ENCODE measurements around the gene ENO4.

ENO4 gene

GRCh38 chr10:116868198-116868676 is 18.9 kb downstream of the ENO4 start:
- DNase-seq (ENCODE audit: low read depth, low spot score), result no peak

- no peak for DNase-seq (ENCODE audit: low read depth, low spot score)
Observed at GRCh38 chr10:116868722-116869121, 19.4 kb downstream of the ENO4 start.

GRCh38 chr10:116870949-116871348 is 21.6 kb downstream of the ENO4 start:
- DNase-seq (ENCODE audit: low read depth, low spot score), result no peak

GRCh38 chr10:116873134-116873533 is 23.8 kb downstream of the ENO4 start:
- DNase-seq (ENCODE audit: low read depth, low spot score), result no peak

- no peak for DNase-seq (ENCODE audit: low read depth, low spot score)
Observed at GRCh38 chr10:116875897-116876296, 26.6 kb downstream of the ENO4 start.

- DNase-seq (ENCODE audit: low read depth, low spot score), result no peak
Observed at GRCh38 chr10:116877391-116877790, 28.1 kb downstream of the ENO4 start.

- no peak for DNase-seq (ENCODE audit: low read depth, low spot score)
Observed at GRCh38 chr10:116878123-116878522, 28.8 kb downstream of the ENO4 start.

- DNase-seq (ENCODE audit: low read depth, low spot score), result no peak
Observed at GRCh38 chr10:116879817-116880216, 30.5 kb downstream of the ENO4 start.

GRCh38 chr10:116880716-116881482 is 31.6 kb downstream of the ENO4 start:
- no peak for DNase-seq (ENCODE audit: low read depth, low spot score)

GRCh38 chr10:116882639-116883038 is 33.3 kb downstream of the ENO4 start:
- no peak for DNase-seq (ENCODE audit: low read depth, low spot score)

- no peak for DNase-seq (ENCODE audit: low read depth, low spot score)
Observed at GRCh38 chr10:116886772-116887171, 37.5 kb downstream of the ENO4 start.

- DNase-seq (ENCODE audit: low read depth, low spot score), result peak; percentile 74
Observed at GRCh38 chr10:116888380-116889055, 39.2 kb downstream of the ENO4 start.

- DNase-seq (ENCODE audit: low read depth, low spot score), result no peak
Observed at GRCh38 chr10:116889066-116889465, 39.8 kb downstream of the ENO4 start.

GRCh38 chr10:116891208-116891607 is 41.9 kb downstream of the ENO4 start:
- DNase-seq (ENCODE audit: low read depth, low spot score), result no peak

GRCh38 chr10:116892907-116893685 is 43.8 kb downstream of the ENO4 start:
- no peak for DNase-seq (ENCODE audit: low read depth, low spot score)

GRCh38 chr10:116893686-116894037 is 44.4 kb downstream of the ENO4 start:
- no peak for DNase-seq (ENCODE audit: low read depth, low spot score)

- no peak for DNase-seq (ENCODE audit: low read depth, low spot score)
Observed at GRCh38 chr10:116899626-116900025, 50.3 kb downstream of the ENO4 start.

GRCh38 chr10:116905845-116906210 is 56.5 kb downstream of the ENO4 start:
- no peak for DNase-seq (ENCODE audit: low read depth, low spot score)

GRCh38 chr10:116907245-116907987 is 58.1 kb downstream of the ENO4 start:
- no peak for DNase-seq (ENCODE audit: low read depth, low spot score)

GRCh38 chr10:116909307-116909706 is 60.0 kb downstream of the ENO4 start:
- no peak for DNase-seq (ENCODE audit: low read depth, low spot score)

- DNase-seq (ENCODE audit: low read depth, low spot score), result no peak
Observed at GRCh38 chr10:116910910-116911309, 61.6 kb downstream of the ENO4 start.

- DNase-seq (ENCODE audit: low read depth, low spot score), result peak; percentile 19
Observed at GRCh38 chr10:116912162-116912561, 62.9 kb downstream of the ENO4 start.
